GM21360 (cell line): Measurements from ENCODE around the gene ASTN1.
"Not testable (repeated sequence)": the region's sequence is repeated elsewhere in the genome, so short reads cannot be mapped to it uniquely, and the experiment has no call there.

ENCODE experiments used
- ATAC-seq: cut with Tn5 transposase; IDR thresholded peaks from one replicate; pipeline ENCODE4 v1.9.1; 2021; ENCODE audit warnings: mild to moderate bottlenecking, moderate library complexity; ENCODE audit not compliant: unreplicated experiment

The ASTN1 gene

GRCh38 chr1:177116941-177117340 is 47.6 kb downstream of the ASTN1 start:
- ATAC-seq, result no peak

- ATAC-seq, result no peak
Observed at GRCh38 chr1:177106614-177107365, 57.7 kb downstream of the ASTN1 start.

GRCh38 chr1:177106196-177106595 is 58.3 kb downstream of the ASTN1 start:
- no peak for ATAC-seq

GRCh38 chr1:177103005-177103852 is 61.3 kb downstream of the ASTN1 start:
- no peak for ATAC-seq

GRCh38 chr1:177092001-177092400 is 72.5 kb downstream of the ASTN1 start:
- no peak for ATAC-seq

- no peak for ATAC-seq
Observed at GRCh38 chr1:177091040-177091439, 73.5 kb downstream of the ASTN1 start.

- ATAC-seq, result no peak
Observed at GRCh38 chr1:177088966-177089365, 75.5 kb downstream of the ASTN1 start.

- ATAC-seq, result no peak
Observed at GRCh38 chr1:177082855-177083693, 81.4 kb downstream of the ASTN1 start.

GRCh38 chr1:177080564-177080963 is 83.9 kb downstream of the ASTN1 start:
- ATAC-seq, result no peak

GRCh38 chr1:177077734-177078499 is 86.6 kb downstream of the ASTN1 start:
- no peak for ATAC-seq

GRCh38 chr1:177077006-177077405 is 87.5 kb downstream of the ASTN1 start:
- no peak for ATAC-seq

GRCh38 chr1:177074811-177075210 is 89.7 kb downstream of the ASTN1 start:
- ATAC-seq, result not testable (repeated sequence)

GRCh38 chr1:177069490-177069889 is 95.0 kb downstream of the ASTN1 start:
- ATAC-seq, result no peak

GRCh38 chr1:177067752-177068410 is 96.6 kb downstream of the ASTN1 start:
- no peak for ATAC-seq

GRCh38 chr1:177065430-177065829 is 99.1 kb downstream of the ASTN1 start:
- ATAC-seq, result no peak

- no peak for ATAC-seq
Observed at GRCh38 chr1:177063648-177064047, 100.9 kb downstream of the ASTN1 start.

- ATAC-seq, result no peak
Observed at GRCh38 chr1:177054542-177054941, 110.0 kb downstream of the ASTN1 start.

GRCh38 chr1:177053648-177054047 is 110.9 kb downstream of the ASTN1 start:
- no peak for ATAC-seq

GRCh38 chr1:177048314-177049069 is 116.0 kb downstream of the ASTN1 start:
- ATAC-seq, result no peak
